Measurements from ENCODE around the gene SOX6. TPM values are rescaled to one million over a fixed set of nuclear protein-coding genes. Genes with fewer than 3 reads are reported as not detected.

SOX6 gene
- total RNA-seq, 4 donors from 2014 or later: 1.7 to 3.6 (median 3.2) TPM

- Histone ChIP-seq H3K9me3 (no peaks in the 10 kb centered on the region), H3K36me3 (no peaks in the 10 kb centered on the region), H3K4me3 (no peak overlapping the region), H3K4me1 (peaks cover 0 to 8% (median 7%) of the 10 kb centered on the region in 4 donors), H3K27ac (replicated peaks in 1 of 4) (no peak overlapping the region), H3K27me3 (no peaks in the 10 kb centered on the region)
- TF ChIP-seq EP300 (IDR thresholded peaks at IDR 0.05) (no peak), POLR2A (IDR thresholded peaks at IDR 0.05; ENCODE audit: low read depth) (no peak), POLR2AphosphoS5 (IDR thresholded peaks at IDR 0.05) (no peak), CTCF (IDR thresholded peaks at IDR 0.05) (no peak)
- WGBS: 88% methylated on average over 6 of the region's 7 CpGs
- DNase-seq (ENCODE audit: extremely low spot score): no peak
- intact Hi-C loops (cut with DNase I): no loop called here
These were observed 270.0 kb downstream of the SOX6 start for GRCh38 chr11:16086229-16086819.

GRCh38 chr11:16082095-16083055, 274.0 kb downstream of the SOX6 start:
- peaks cover 0 to 8% (median 7%) of the 10 kb centered on the region in 4 donors for H3K4me1 ChIP-seq
- WGBS: 87% methylated on average over 2 of the region's 2 CpGs
- no peak overlapping the region for H3K27ac ChIP-seq (replicated peaks in 1 of 4)
- intact Hi-C loops (cut with DNase I): no loop called here
- no peak for DNase-seq (ENCODE audit: extremely low spot score)
- no peaks in the 10 kb centered on the region for H3K36me3 ChIP-seq
- H3K27me3 ChIP-seq: no peaks in the 10 kb centered on the region
- H3K4me3 ChIP-seq: no peak overlapping the region
- no peaks in the 10 kb centered on the region for H3K9me3 ChIP-seq
- TF ChIP-seq EP300 (IDR thresholded peaks at IDR 0.05) (no peak), CTCF (IDR thresholded peaks at IDR 0.05) (no peak)

GRCh38 chr11:16081382-16082094, 274.8 kb downstream of the SOX6 start:
- intact Hi-C loops (cut with DNase I): no loop called here
- H3K27ac ChIP-seq (replicated peaks in 1 of 4): no peak overlapping the region
- no peaks in the 10 kb centered on the region for H3K36me3 ChIP-seq

More at GRCh38 chr11:16081382-16082094, 274.8 kb downstream of the SOX6 start:
- WGBS: 76% methylated on average over 5 of the region's 5 CpGs
- Histone ChIP-seq H3K9me3 (no peaks in the 10 kb centered on the region), H3K4me1 (peaks cover 0 to 8% (median 7%) of the 10 kb centered on the region in 4 donors), H3K27me3 (no peaks in the 10 kb centered on the region), H3K4me3 (no peak overlapping the region)
- no peak for TF ChIP-seq EP300 (IDR thresholded peaks at IDR 0.05)
- no peak for TF ChIP-seq CTCF (IDR thresholded peaks at IDR 0.05)
- TF ChIP-seq POLR2A (IDR thresholded peaks at IDR 0.05; ENCODE audit: low read depth): no peak
- no peak for TF ChIP-seq POLR2AphosphoS5 (IDR thresholded peaks at IDR 0.05)
- DNase-seq (ENCODE audit: extremely low spot score): no peak

All from esophagus muscularis mucosa (tissue), 4 donors.